SIG-M5 treated with dmso at 0.1 percent for 504 hours (cell line): ENCODE measurements around the gene SLC25A34.
A peak's percentile ranks its signal among the peaks of the same experiment; 100 is the strongest.

Experiments
- DNase-seq: peaks from one replicate; lab custom pipeline; 2025; ENCODE audit not compliant: unreplicated experiment; lab: John Stamatoyannopoulos, UW

Gene SLC25A34

GRCh38 chr1:15732686-15733081 is 3.4 kb upstream of the SLC25A34 start:
- no peak for DNase-seq

GRCh38 chr1:15733218-15733725 is 2.8 kb upstream of the SLC25A34 start:
- DNase-seq: no peak

- DNase-seq: no peak
These were observed 2.3 kb upstream of the SLC25A34 start for GRCh38 chr1:15733726-15734226.

GRCh38 chr1:15734296-15734695 is 1.8 kb upstream of the SLC25A34 start:
- no peak for DNase-seq

- no peak for DNase-seq
These were observed 1.2 kb upstream of the SLC25A34 start for GRCh38 chr1:15734901-15735300.

GRCh38 chr1:15735304-15736037 is 587 bp upstream of the SLC25A34 start:
- peak; percentile 12 for DNase-seq

- DNase-seq: no peak
These were observed 819 bp downstream of the SLC25A34 start for GRCh38 chr1:15736892-15737261.

- no peak for DNase-seq
These were observed 1.6 kb downstream of the SLC25A34 start for GRCh38 chr1:15737324-15738319.

- no peak for DNase-seq
These were observed 2.5 kb downstream of the SLC25A34 start for GRCh38 chr1:15738416-15739113.

- no peak for DNase-seq
These were observed 3.2 kb downstream of the SLC25A34 start for GRCh38 chr1:15739259-15739658.

GRCh38 chr1:15739745-15740144 is 3.7 kb downstream of the SLC25A34 start:
- DNase-seq: no peak

- peak; percentile 49 for DNase-seq
These were observed 5.1 kb downstream of the SLC25A34 start for GRCh38 chr1:15740924-15741850.

- no peak for DNase-seq
These were observed 6.3 kb downstream of the SLC25A34 start, which contains the start of gene TMEM82 for GRCh38 chr1:15742339-15742801. Gene TMEM82, plus strand, starts transcription at chr1:15742499. Its CDS starts 61 bp downstream, at chr1:15742560.

- no peak for DNase-seq
These were observed 8.1 kb downstream of the SLC25A34 start for GRCh38 chr1:15744122-15744679.

- no peak for DNase-seq
These were observed 11.3 kb downstream of the SLC25A34 start for GRCh38 chr1:15747378-15747777.

- no peak for DNase-seq
These were observed 12.2 kb downstream of the SLC25A34 start for GRCh38 chr1:15748264-15748663.

GRCh38 chr1:15748690-15749398 is 12.8 kb downstream of the SLC25A34 start:
- no peak for DNase-seq

- no peak for DNase-seq
These were observed 13.6 kb downstream of the SLC25A34 start for GRCh38 chr1:15749399-15750291.
